HepG2 (cell line): ENCODE results near the gene HSD11B2. TPM values are rescaled to one million over a fixed set of nuclear protein-coding genes. Genes with fewer than 3 reads are reported as not detected.

Experiments used
- ARID2 ChIP-seq: sonication (generic); formaldehyde crosslinking; IDR thresholded peaks from 2 replicates; pipeline ENCODE4 v1.8.1; 2022; ENCODE audit warnings: mild to moderate bottlenecking, missing genetic modification reagents, borderline replicate concordance
- CENPBD1 ChIP-seq: sonication (generic); formaldehyde crosslinking; IDR thresholded peaks from 2 replicates; pipeline ENCODE4 v1.8.0; 2022; ENCODE audit warnings: missing genetic modification reagents, low read depth, mild to moderate bottlenecking, borderline replicate concordance
- EED ChIP-seq: sonication (generic); formaldehyde crosslinking; IDR thresholded peaks from 2 replicates; pipeline ENCODE4 v1.5.0; 2020; ENCODE audit warnings: mild to moderate bottlenecking, missing genetic modification reagents
- HMGA1 ChIP-seq: sonication (generic); formaldehyde crosslinking; conservative IDR thresholded peaks from 2 replicates; pipeline ENCODE4 v1.4.0; 2020; ENCODE audit warnings: missing genetic modification reagents
- KAT7 ChIP-seq: IDR thresholded peaks from 2 replicates; pipeline ENCODE4 v1.6.1; 2018; ENCODE audit warnings: borderline replicate concordance, missing compliant biosample characterization
- MYPOP ChIP-seq: sonication (generic); formaldehyde crosslinking; IDR thresholded peaks from 2 replicates; pipeline ENCODE4 v1.8.1; 2023; ENCODE audit warnings: mild to moderate bottlenecking, moderate library complexity, missing genetic modification reagents
- NR3C1 ChIP-seq: sonication (generic); formaldehyde crosslinking; IDR thresholded peaks from 2 replicates; pipeline ENCODE4 v1.4.0; 2020; ENCODE audit warnings: missing genetic modification reagents
- SMAD9 ChIP-seq: sonication (generic); formaldehyde crosslinking; IDR thresholded peaks from 2 replicates; pipeline ENCODE4 v1.5.1; 2020; ENCODE audit warnings: mild to moderate bottlenecking, missing genetic modification reagents
- TCF12 ChIP-seq, 2 experiments: fragments of 450-650 bp in 1 of 2; sonication (generic) in 1 of 2; formaldehyde crosslinking in 1 of 2; IDR thresholded peaks; 2 replicates each; pipeline versions ENCODE4 v1.6.1 to v1.8.0; 2017 to 2022; ENCODE audit warnings: antibody characterized with exemption in 1 of 2, mild to moderate bottlenecking in 1 of 2, missing genetic modification reagents in 1 of 2, moderate library complexity in 1 of 2
- ZNF136 ChIP-seq: sonication (generic); formaldehyde crosslinking; IDR thresholded peaks from 2 replicates; pipeline ENCODE4 v1.8.1; 2022; ENCODE audit warnings: low read depth, mild to moderate bottlenecking, moderate library complexity, missing genetic modification reagents
- ZNF264 ChIP-seq: sonication (generic); formaldehyde crosslinking; IDR thresholded peaks from 2 replicates; pipeline ENCODE4 v1.4.0; 2020; ENCODE audit warnings: missing genetic modification reagents
- ZNF331 ChIP-seq: sonication (generic); formaldehyde crosslinking; IDR thresholded peaks from 2 replicates; pipeline ENCODE4 v1.4.0; 2020; ENCODE audit warnings: missing genetic modification reagents
- ZNF33A ChIP-seq: sonication (generic); formaldehyde crosslinking; IDR thresholded peaks from 2 replicates; pipeline ENCODE4 v1.5.1; 2020; ENCODE audit warnings: missing genetic modification reagents, mild to moderate bottlenecking, moderate library complexity, borderline replicate concordance
- ZNF512 ChIP-seq: sonication (generic); formaldehyde crosslinking; IDR thresholded peaks from 2 replicates; pipeline ENCODE4 v1.4.0; 2020; ENCODE audit warnings: mild to moderate bottlenecking, missing genetic modification reagents
- ZNF547 ChIP-seq: sonication (generic); formaldehyde crosslinking; IDR thresholded peaks from 2 replicates; pipeline ENCODE4 v1.5.1; 2020; ENCODE audit warnings: mild to moderate bottlenecking, missing genetic modification reagents
- ZNF691 ChIP-seq: sonication (generic); formaldehyde crosslinking; IDR thresholded peaks from 2 replicates; pipeline ENCODE4 v1.4.0; 2020; ENCODE audit warnings: missing genetic modification reagents, low read depth, mild to moderate bottlenecking, borderline replicate concordance
- ZZZ3 ChIP-seq: sonication (generic); formaldehyde crosslinking; IDR thresholded peaks from 2 replicates; pipeline ENCODE4 v1.4.0; 2020; ENCODE audit warnings: missing genetic modification reagents, mild to moderate bottlenecking, borderline replicate concordance
- polyA plus RNA-seq, 8 experiments: library from polyadenylated mRNA; depleted of rRNA in 3 of 8; stranded (reverse) in 7 of 8; unstranded in 1 of 8; fragments of >200 nt; fragmentation: Illumina TruSeq in 4 of 8; extraction: Trizol in 4 of 8; gene quantifications; 2 replicates each; pipeline versions ENCODE4 v1.2.1 to v1.2.3, GENCODE V29; 2011 to 2016; ENCODE audit warnings: low read depth in 4 of 8, missing spikeins in 1 of 8, mixed read lengths in 1 of 8; ENCODE audit not compliant: insufficient read depth in 1 of 8
- total RNA-seq, 5 experiments: library from RNA; depleted of rRNA; stranded (reverse); fragments of >200 nt; fragmentation: Illumina TruSeq; extraction: Trizol; gene quantifications; 2 replicates each; pipeline ENCODE4 v1.2.3, GENCODE V29; 2016; ENCODE audit warnings: low read depth in 1 of 5

Gene HSD11B2
- total and polyA plus RNA-seq, 2 of the 13 experiments (the other 11 are each of a cell fraction or from before 2014, with no cell fraction given), result 8.9 to 13.6 TPM

- TF ChIP-seq ARID2 (CRISPR knock-in tag), result no peak
- no peak for TF ChIP-seq HMGA1
- 0 out of 2 replicates have a peak, but pooled peaks have one; percentile 82 for TF ChIP-seq ZNF691 (CRISPR knock-in tag)
- TF ChIP-seq NR3C1 (CRISPR knock-in tag), result no peak
- no peak for TF ChIP-seq ZNF33A
- TF ChIP-seq EED (CRISPR knock-in tag), result 0 out of 2 replicates have a peak, but pooled peaks have one; percentile 15
- no peak for TF ChIP-seq ZNF136
- peak; percentile 82; the same call in 1 of the 2 replicates for TF ChIP-seq KAT7 (CRISPR knock-in tag)
- no peak; the same call in 1 of the 2 replicates for TF ChIP-seq ZNF547 (CRISPR knock-in tag)
- TF ChIP-seq ZNF512 (CRISPR knock-in tag), result 0 out of 2 replicates have a peak, but pooled peaks have one; percentile 11
- no peak for TF ChIP-seq ZZZ3 (CRISPR knock-in tag)
- TF ChIP-seq ZNF331 (CRISPR knock-in tag), result peak; percentile 53; the same call in 1 of the 2 replicates
- TF ChIP-seq SMAD9, result no peak
- 0 out of 2 replicates have a peak, but pooled peaks have one; percentile 39 for TF ChIP-seq ZNF264 (CRISPR knock-in tag)
- no peak for TF ChIP-seq CENPBD1 (CRISPR knock-in tag)
- TF ChIP-seq MYPOP (CRISPR knock-in tag), result peak; percentile 71; the same call in 1 of the 2 replicates
- no peak for TF ChIP-seq TCF12 (IDR thresholded peaks at IDR 0.05)
- TF ChIP-seq TCF12 (CRISPR knock-in tag; IDR thresholded peaks at IDR 0.05), result 0 out of 2 replicates have a peak, but pooled peaks have one; percentile 54
Measured at GRCh38 chr16:67445913-67446907, 15.3 kb downstream of the HSD11B2 start (continued).
